ENCODE results near the gene MAP1B.

The MAP1B gene

DNA sequence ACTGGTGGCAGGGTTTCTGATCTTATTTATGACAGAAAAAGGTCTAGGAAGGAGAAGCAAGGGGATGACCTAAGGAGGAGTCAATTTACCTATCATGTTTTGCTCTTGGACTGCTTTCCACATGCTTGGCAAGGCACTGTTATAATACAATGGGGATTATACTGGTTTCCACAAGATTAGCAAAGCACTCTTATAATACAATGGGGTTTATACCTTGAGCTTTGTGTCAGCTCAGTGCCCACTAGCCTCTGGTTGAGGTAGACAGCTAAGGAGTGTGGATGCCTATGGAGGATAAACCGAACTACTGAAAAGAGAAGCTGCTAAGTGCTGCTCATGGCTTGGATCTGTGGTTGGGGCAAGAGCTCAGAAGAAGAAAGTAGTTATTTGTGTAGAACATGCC is 144.1 kb downstream of the MAP1B start:
- H3K27me3 ChIP-seq (ENCODE audit: insufficient read depth, low read length) = no peaks in the 10 kb centered on the region
- peaks cover 27% of the 10 kb centered on the region for H3K4me1 ChIP-seq (ENCODE audit: insufficient read depth, low read length)
- no peaks in the 10 kb centered on the region for H3K9me3 ChIP-seq (ENCODE audit: insufficient read depth, low read depth, low read length)
- H3K9ac ChIP-seq (ENCODE audit: low read depth, low read length) = no peak overlapping the region
- 89% methylated on average over 1 of the region's 1 CpG for WGBS
- no peak overlapping the region for H3K4me3 ChIP-seq (ENCODE audit: low read length)
- no peak overlapping the region for H3K27ac ChIP-seq (ENCODE audit: low read depth, low read length)
- 0 out of 2 replicates have a peak, but pooled peaks cover 1% of the 10 kb centered on the region for H3K36me3 ChIP-seq (ENCODE audit: insufficient read depth, low read length)

DNA sequence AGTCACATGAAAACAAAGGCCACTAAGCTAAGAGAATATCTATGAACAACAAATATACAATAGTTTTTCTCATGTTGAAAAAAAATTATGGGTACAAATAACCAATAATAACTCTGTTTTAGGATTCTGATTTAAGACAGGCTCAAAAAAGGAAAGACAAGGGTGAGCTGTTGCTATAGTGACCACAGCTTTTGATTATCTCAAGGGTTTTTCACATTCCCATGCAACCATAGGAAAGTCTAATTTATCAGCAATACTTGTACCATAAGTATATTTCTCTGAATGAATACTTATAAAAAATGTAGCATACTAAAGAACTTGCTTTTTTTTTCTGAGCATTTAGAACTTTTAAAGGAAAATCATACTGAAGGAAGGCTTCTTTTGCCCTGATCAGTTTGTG is 144.7 kb downstream of the MAP1B start:
- no peak overlapping the region for H3K27ac ChIP-seq (ENCODE audit: low read depth, low read length)
- no peak overlapping the region for H3K4me3 ChIP-seq (ENCODE audit: low read length)
- peaks cover 21% of the 10 kb centered on the region; the same call in 1 of the 2 replicates for H3K4me1 ChIP-seq (ENCODE audit: insufficient read depth, low read length)

DNA sequence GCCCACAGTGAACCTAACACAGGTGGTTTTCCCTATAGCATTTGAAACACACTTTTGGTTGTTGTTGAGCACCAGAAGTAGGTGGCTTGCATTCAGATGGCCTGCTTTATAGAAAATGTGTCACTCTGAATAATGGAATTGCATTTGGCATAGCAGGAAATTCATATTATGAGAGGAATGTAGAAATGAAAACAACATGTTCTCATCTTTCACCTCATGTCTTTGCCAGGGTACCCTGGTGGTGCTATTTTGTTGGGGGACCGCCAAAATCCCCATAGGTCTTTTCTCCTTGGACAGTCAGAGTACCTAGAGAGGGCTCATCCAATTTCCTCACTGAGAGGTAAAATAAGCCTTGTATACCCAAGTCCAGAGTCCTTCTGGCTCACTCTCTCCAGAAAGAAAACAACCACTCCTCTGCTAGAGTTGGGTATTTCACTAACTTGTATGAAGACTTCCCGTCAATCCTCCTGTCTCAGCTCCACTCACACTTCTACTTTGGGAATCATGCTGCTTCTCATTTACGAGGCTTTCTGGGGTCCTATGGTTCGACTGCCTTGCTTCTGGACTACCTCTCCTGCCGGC is 145.4 kb downstream of the MAP1B start:
- 92% methylated on average over 5 of the region's 5 CpGs for WGBS
- Histone ChIP-seq H3K36me3 (ENCODE audit: insufficient read depth, low read length) (peaks cover 12% of the 10 kb centered on the region; the same call in 1 of the 2 replicates), H3K27me3 (ENCODE audit: insufficient read depth, low read length) (no peaks in the 10 kb centered on the region), H3K9me3 (ENCODE audit: insufficient read depth, low read depth, low read length) (no peaks in the 10 kb centered on the region), H3K4me1 (ENCODE audit: insufficient read depth, low read length) (peaks cover 14% of the 10 kb centered on the region; the same call in 1 of the 2 replicates), H3K9ac (ENCODE audit: low read depth, low read length) (no peak overlapping the region), H3K27ac (ENCODE audit: low read depth, low read length) (no peak overlapping the region), H3K4me3 (ENCODE audit: low read length) (no peak overlapping the region)

More for the DNA sequence above, 144.7 kb downstream of the MAP1B start:
- Histone ChIP-seq H3K9ac (ENCODE audit: low read depth, low read length) (no peak overlapping the region), H3K27me3 (ENCODE audit: insufficient read depth, low read length) (no peaks in the 10 kb centered on the region), H3K9me3 (ENCODE audit: insufficient read depth, low read depth, low read length) (no peaks in the 10 kb centered on the region), H3K36me3 (ENCODE audit: insufficient read depth, low read length) (0 out of 2 replicates have a peak, but pooled peaks cover 6% of the 10 kb centered on the region)

DNA sequence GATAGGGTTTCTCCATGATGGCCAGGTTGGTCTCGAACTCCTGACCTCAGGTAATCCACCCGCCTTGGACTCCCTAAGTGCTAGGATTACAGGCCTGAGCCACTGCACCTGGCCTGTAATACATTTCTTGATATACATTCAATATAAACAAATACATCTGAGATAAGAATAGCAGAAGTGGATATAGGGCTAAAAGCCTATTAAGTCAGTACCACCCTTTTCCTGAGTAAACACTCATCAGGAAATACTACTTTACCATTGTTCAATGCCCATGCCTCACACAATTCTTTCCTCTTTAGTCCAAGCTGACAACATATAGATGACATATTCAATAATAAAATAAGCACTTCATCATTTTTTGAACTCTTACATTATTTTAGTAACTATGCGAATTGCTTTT is 148.0 kb downstream of the MAP1B start:
- WGBS = 91% methylated on average over 2 of the region's 3 CpGs
- Histone ChIP-seq H3K27ac (ENCODE audit: low read depth, low read length) (no peak overlapping the region), H3K9me3 (ENCODE audit: insufficient read depth, low read depth, low read length) (no peaks in the 10 kb centered on the region), H3K4me3 (ENCODE audit: low read length) (no peak overlapping the region), H3K27me3 (ENCODE audit: insufficient read depth, low read length) (no peaks in the 10 kb centered on the region), H3K9ac (ENCODE audit: low read depth, low read length) (no peak overlapping the region), H3K36me3 (ENCODE audit: insufficient read depth, low read length) (peaks cover 12% of the 10 kb centered on the region; the same call in 1 of the 2 replicates), H3K4me1 (ENCODE audit: insufficient read depth, low read length) (no peaks in the 10 kb centered on the region)

DNA sequence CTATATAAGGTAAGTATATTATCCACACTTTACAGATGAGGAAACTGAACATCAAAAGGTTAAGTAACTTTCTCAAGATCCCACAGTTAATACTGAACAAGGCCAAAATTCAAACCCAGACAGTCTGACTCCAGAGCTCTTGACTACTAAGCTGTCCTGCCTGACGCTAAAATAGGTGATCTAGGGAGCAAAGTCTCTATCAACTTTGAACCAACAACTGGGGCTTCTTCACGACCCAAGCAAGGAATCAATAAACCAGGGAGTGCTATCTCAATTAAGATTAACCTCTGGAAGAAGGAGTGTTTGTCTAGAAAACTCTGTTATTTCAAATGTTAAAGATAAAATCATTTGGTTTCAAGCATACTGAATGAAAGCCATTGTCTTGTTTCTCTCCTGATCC is 148.4 kb downstream of the MAP1B start:
- Histone ChIP-seq H3K27me3 (ENCODE audit: insufficient read depth, low read length) (no peaks in the 10 kb centered on the region), H3K9me3 (ENCODE audit: insufficient read depth, low read depth, low read length) (no peaks in the 10 kb centered on the region), H3K9ac (ENCODE audit: low read depth, low read length) (no peak overlapping the region), H3K4me3 (ENCODE audit: low read length) (no peak overlapping the region), H3K36me3 (ENCODE audit: insufficient read depth, low read length) (peaks cover 12% of the 10 kb centered on the region; the same call in 1 of the 2 replicates), H3K4me1 (ENCODE audit: insufficient read depth, low read length) (no peaks in the 10 kb centered on the region), H3K27ac (ENCODE audit: low read depth, low read length) (no peak overlapping the region)
- WGBS = 89% methylated on average over 2 of the region's 2 CpGs

DNA sequence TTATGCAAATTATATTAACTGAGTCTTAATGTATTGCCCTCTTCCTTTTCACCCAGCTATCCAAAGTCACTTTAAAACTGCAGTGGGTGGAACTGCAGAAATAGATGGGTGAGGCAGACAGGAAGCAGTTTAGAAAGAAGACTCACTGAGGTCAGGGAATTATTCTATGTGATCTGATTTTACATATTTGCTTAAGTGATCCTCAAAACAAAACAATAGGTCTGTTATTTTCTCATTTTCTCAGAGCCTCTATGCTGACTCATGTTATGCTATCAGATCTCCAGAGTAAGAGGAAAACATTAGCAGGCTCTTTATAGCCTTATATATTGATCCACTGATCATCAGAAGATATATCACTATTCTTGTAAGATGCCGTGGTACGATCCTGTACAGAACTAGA is 149.3 kb downstream of the MAP1B start:
- 94% methylated on average over 2 of the region's 2 CpGs for WGBS
- Histone ChIP-seq H3K36me3 (ENCODE audit: insufficient read depth, low read length) (peaks cover 12% of the 10 kb centered on the region; the same call in 1 of the 2 replicates), H3K27me3 (ENCODE audit: insufficient read depth, low read length) (no peaks in the 10 kb centered on the region), H3K4me1 (ENCODE audit: insufficient read depth, low read length) (no peaks in the 10 kb centered on the region), H3K4me3 (ENCODE audit: low read length) (no peak overlapping the region), H3K9ac (ENCODE audit: low read depth, low read length) (no peak overlapping the region), H3K27ac (ENCODE audit: low read depth, low read length) (no peak overlapping the region), H3K9me3 (ENCODE audit: insufficient read depth, low read depth, low read length) (no peaks in the 10 kb centered on the region)

Data from HUES64 (cell line).